Mesodermal cell (in vitro differentiated cells): ENCODE results near the gene KIF3B.
"Not testable (repeated sequence)": the region's sequence is repeated elsewhere in the genome, so short reads cannot be mapped to it uniquely, and the experiment has no call there.

Source experiments
- H3K27ac ChIP-seq: 2 replicates; pipeline ENCODE4 v1.7.0; 2013; ENCODE audit warnings: mild to moderate bottlenecking, low read depth, low read length, moderate library complexity; ENCODE audit not compliant: severe bottlenecking
- H3K36me3 ChIP-seq: 2 replicates; pipeline ENCODE4 v1.7.1; 2013; ENCODE audit warnings: mild to moderate bottlenecking, low read length, moderate library complexity; ENCODE audit not compliant: control insufficient read depth, insufficient read depth
- H3K4me1 ChIP-seq: one replicate; pipeline ENCODE4 v1.7.1; 2013; ENCODE audit warnings: mild to moderate bottlenecking, low read length; ENCODE audit not compliant: insufficient read depth, control insufficient read depth, poor library complexity, severe bottlenecking
- H3K4me3 ChIP-seq: 2 replicates; pipeline ENCODE4 v1.7.0; 2013; ENCODE audit warnings: low read length, control low read depth, mild to moderate bottlenecking; ENCODE audit not compliant: insufficient read depth, poor library complexity, severe bottlenecking; ENCODE audit errors: extremely low read depth
- H3K9me3 ChIP-seq: 2 replicates; pipeline ENCODE4 v1.7.1; 2013; ENCODE audit warnings: mild to moderate bottlenecking, low read length, moderate library complexity; ENCODE audit not compliant: control insufficient read depth
- WGBS, 2 experiments: methylation state at CpG; one replicate each; pipeline ENCODE4 v1.1.5; 2013; ENCODE audit warnings: missing lambda C conversion rate in 2 of 2; ENCODE audit not compliant: insufficient coverage in 2 of 2; 5-methylcytosine and 5-hydroxymethylcytosine counted together

KIF3B gene

DNA sequence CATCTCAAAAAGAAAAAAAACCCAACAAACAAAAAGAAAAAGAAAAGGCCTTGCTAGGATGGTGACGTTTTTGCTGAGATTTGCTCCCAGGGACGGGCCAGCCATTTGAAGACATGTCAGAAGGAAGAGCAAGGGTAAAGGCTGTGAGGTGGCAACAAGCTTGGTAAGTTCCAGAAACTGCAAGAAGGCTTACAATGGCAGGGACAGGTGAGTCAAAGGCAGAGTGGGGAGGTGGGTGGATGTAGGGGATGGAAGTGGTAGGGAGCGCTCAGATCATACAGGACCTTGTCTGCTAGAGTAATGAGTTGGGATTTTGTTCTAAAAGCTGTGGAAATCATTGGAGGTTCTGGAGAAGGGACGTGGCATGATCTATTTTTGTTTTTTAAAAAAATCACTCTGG is 4.3 kb downstream of the KIF3B start:
- Histone ChIP-seq H3K4me3 (no peak overlapping the region), H3K27ac (no peak overlapping the region), H3K9me3 (no peaks in the 10 kb centered on the region), H3K36me3 (peaks cover 31% of the 10 kb centered on the region), H3K4me1 (peaks cover 9% of the 10 kb centered on the region)
- 92 to 93% methylated on average over 4 of the region's 4 CpGs for WGBS, 2 experiments

DNA sequence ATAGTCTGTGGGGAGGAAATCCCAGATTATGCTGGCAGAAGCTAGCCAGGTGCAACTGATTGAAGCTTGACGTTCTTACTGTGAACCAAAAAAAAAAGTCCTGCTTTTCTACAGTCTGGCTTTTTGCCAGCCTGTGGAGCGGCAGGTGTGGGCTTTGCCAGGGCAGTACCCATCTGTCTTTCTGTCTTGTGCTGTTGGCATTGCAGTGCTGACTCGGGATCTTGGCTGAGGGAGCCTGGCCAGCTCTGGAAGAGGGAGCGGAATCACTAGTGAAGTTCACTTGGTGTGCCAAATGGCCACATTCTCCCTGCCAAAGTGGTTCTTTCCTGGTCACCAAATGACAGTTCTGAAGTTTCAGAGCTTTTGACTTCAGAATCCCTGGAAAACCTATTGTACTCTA is 5.0 kb downstream of the KIF3B start:
- H3K4me1 ChIP-seq, result peaks cover 9% of the 10 kb centered on the region
- no peaks in the 10 kb centered on the region for H3K9me3 ChIP-seq
- peaks cover 31% of the 10 kb centered on the region for H3K36me3 ChIP-seq
- no peak overlapping the region for H3K4me3 ChIP-seq
- H3K27ac ChIP-seq, result no peak overlapping the region
- 95 to 96% methylated on average over 4 of the region's 4 CpGs for WGBS, 2 experiments

DNA sequence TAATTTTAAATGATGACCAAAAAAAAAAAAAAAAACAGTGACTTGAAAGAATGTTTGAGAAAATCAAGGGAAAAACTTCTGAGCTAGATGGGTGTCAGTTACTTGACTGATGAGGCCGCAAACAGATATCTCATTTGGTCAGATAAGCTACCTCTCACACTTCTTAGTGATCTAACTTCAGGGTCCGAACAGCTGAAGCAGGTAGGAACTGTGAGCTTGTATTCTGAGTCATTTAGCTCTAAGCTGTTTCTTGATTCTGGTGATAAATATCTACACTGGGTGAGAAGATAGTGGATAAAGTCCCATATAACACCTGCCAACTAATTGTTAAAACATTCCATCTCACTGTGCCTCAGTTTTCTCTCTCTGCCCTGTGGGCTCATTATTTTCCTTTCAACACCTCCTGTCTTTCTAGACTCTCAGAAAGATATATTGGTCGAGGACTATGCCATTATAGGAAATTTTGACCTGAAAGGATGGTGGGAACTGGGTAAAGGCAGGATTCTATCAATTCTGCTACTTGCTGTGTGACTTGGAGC is 7.7 kb downstream of the KIF3B start:
- H3K27ac ChIP-seq, result no peak overlapping the region
- 100% methylated on average over 1 of the region's 3 CpGs; no CpG with 5 or more reads in 1 of the 2 experiments for WGBS, 2 experiments
- H3K4me1 ChIP-seq, result peaks cover 3% of the 10 kb centered on the region
- no peaks in the 10 kb centered on the region for H3K9me3 ChIP-seq
- peaks cover 33% of the 10 kb centered on the region for H3K36me3 ChIP-seq
- no peak overlapping the region for H3K4me3 ChIP-seq

DNA sequence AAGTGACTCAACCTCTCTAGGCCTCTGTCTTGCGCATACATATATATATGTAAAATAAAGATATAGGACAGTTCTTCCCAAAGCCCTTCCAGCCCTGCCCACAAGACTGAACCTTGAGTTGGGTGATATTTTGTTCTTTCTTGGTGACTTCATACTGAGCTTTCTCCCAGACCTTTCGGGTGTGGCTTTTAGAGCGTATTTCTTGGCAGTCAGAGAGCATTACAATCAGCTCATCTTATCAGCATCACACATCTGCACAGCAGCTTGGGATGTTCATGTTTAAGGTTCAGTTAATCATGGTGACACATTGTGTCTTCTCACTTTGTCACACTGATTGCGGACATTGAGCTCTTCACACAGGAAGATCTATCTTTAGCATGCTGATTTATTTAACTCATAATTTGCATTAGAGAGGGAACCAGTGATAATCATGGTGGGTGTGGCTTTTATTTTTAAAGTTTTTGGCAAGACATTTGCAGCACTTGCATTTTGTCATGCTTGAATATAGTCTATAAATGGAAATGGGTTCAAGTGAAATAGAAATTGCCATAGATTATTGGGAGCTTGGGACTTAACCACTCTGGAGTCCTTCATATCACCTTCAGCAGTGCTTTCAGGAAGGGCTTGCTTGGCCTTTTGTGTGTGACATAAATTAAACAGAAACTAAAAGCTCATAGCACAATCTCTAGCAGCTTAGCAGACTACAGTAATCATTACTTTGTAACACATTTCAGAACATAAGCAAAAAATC is 8.3 kb downstream of the KIF3B start:
- Histone ChIP-seq H3K36me3 (peaks cover 30% of the 10 kb centered on the region), H3K27ac (no peak overlapping the region), H3K4me1 (peaks cover 3% of the 10 kb centered on the region), H3K9me3 (no peaks in the 10 kb centered on the region), H3K4me3 (no peak overlapping the region)
- WGBS, 2 experiments, result 100% methylated on average over 1 of the region's 4 CpGs; no CpG with 5 or more reads in 1 of the 2 experiments

DNA sequence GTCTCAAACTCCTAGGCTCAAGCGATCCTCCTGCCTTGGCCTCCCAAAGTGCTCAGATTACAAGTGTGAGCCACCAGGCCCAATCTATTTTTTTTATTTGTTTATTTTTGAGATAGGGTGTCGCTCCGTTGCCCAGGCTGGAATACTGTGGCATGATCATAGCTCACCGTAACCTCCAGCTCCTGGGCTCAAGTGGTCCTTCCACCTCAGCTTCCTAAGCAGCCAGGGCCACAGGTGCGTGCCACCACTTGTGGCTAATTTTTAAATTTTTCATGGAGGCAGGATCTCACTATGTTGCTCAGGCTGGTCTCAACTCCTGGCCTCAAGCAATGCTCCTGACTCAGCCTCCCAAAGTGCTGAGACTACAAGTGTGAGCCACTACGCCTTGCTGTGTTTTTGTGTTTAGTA is 9.8 kb downstream of the KIF3B start:
- Histone ChIP-seq H3K9me3 (no peaks in the 10 kb centered on the region), H3K4me3 (no peak overlapping the region), H3K4me1 (peaks cover 3% of the 10 kb centered on the region), H3K27ac (no peak overlapping the region), H3K36me3 (peaks cover 20% of the 10 kb centered on the region)
- 100% methylated on average over 1 to 3 of the region's 6 CpGs for WGBS, 2 experiments

DNA sequence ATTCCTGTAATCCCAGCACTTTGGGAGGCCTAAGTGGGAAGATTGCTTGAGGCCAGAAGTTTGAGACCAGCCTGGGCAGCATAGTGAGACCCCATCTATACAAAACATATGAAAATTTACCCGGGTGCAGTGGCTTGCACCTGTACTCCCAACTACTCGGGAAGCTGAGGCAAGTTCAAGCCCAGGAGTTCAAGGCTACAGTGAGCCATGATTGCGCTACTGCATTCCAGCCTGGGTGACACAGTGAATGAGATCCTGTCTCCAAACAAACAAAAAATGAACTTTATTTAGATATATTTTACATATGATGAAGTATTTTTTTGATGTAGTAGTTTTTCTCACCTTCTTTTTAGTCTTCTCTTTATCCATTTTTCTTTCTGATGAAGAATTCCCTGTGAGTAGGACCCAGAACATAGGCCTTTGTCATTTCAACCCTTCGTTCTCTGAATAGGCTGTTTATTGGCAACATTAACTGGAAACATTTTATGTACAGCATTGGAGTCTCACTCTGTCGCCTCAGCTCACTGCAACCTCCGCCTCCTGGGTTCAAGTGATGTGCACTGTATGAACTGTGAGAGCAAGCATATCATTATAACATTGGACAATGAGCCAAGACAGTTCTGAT is 10.9 kb downstream of the KIF3B start:
- WGBS, 2 experiments, result 90 to 95% methylated on average over 3 of the region's 6 CpGs

DNA sequence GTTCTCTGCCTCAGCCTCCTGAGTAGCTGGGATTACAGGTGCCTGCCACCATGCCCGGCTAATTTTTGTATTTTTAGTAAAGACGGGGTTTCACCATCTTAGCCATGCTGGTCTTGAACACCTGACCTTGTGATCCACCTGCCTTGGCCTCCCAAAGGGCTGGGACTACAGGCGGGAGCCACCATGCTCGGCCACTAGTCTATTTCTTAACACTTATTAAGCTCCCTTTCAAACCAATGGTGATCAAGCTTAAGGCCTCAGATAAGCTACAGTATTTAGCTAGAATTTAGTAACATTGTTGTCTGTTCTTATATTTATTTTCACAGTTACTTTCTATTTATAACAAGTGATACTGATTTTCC is 11.8 kb downstream of the KIF3B start:
- WGBS, 2 experiments, result 85 to 92% methylated on average over 2 to 4 of the region's 4 CpGs
- not testable (repeated sequence) for H3K27ac ChIP-seq, H3K4me1 ChIP-seq, H3K4me3 ChIP-seq, H3K9me3 ChIP-seq
- peaks cover 11% of the 10 kb centered on the region for H3K36me3 ChIP-seq

More for the DNA sequence above, 10.9 kb downstream of the KIF3B start:
- Histone ChIP-seq H3K27ac (no peak overlapping the region), H3K36me3 (peaks cover 13% of the 10 kb centered on the region), H3K9me3 (no peaks in the 10 kb centered on the region), H3K4me3 (no peak overlapping the region), H3K4me1 (peaks cover 3% of the 10 kb centered on the region)

DNA sequence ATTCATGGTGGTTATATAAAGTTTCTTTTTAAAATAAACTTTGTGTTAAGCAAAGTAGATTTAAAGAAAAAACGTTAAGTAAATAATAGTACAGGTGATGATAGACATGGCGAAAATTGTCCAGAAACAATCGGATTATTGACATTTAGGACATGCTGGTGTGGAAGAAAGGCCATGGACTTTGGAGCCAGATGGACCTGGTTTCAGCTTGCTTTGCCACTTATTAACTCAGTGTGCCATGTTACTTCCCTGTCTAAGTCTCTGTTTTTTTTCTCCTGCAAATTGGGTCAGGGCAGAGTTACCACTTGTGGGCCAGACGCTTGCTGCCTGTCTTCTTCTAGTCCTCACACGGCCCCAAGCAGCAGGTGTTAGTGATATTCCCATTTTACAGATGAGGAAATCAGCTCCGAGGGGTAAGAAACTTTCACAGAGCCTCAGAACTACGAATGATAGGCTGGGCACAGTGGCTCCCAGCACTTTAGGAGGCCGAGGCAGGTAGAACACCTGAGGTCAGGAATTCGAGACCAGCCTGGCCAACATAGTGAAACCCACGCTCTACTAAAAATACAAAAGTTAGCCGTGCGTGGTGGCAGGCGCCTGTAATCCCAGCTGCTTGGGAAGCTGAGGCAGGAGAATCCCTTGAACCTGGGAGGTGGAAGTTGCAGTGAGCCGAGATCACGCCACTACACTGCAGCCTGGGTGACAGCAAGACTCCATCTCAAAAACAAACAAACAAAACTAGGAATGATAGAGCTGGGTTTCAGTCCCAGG is 12.4 kb downstream of the KIF3B start:
- Histone ChIP-seq H3K9me3 (no peaks in the 10 kb centered on the region), H3K36me3 (peaks cover 7% of the 10 kb centered on the region), H3K4me3 (no peak overlapping the region), H3K4me1 (peaks cover 3% of the 10 kb centered on the region), H3K27ac (no peak overlapping the region)
- 93 to 96% methylated on average over 12 to 14 of the region's 15 CpGs for WGBS, 2 experiments

DNA sequence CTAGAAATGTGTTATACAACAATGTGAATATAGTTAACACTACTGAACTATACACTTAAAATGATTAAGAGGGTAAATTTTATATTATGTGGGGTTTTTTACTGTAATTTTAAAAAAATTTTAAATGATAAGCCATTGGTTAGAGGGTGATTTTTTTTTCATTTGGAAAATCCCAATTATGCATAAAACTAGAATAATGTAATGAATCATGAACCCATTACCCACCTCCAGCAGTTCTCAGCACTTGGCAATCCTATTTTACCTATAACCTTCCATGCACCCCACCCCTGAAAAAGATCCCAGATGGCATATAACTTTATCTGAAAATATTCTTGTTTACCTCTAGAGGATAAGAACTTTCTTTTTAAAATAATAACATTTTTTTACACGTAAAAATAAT is 13.7 kb downstream of the KIF3B start:
- Histone ChIP-seq H3K4me3 (no peak overlapping the region), H3K36me3 (peaks cover 7% of the 10 kb centered on the region), H3K4me1 (no peaks in the 10 kb centered on the region), H3K9me3 (no peaks in the 10 kb centered on the region), H3K27ac (no peak overlapping the region)
- no CpG with 5 or more reads among the region's 1 CpG for WGBS, 2 experiments

DNA sequence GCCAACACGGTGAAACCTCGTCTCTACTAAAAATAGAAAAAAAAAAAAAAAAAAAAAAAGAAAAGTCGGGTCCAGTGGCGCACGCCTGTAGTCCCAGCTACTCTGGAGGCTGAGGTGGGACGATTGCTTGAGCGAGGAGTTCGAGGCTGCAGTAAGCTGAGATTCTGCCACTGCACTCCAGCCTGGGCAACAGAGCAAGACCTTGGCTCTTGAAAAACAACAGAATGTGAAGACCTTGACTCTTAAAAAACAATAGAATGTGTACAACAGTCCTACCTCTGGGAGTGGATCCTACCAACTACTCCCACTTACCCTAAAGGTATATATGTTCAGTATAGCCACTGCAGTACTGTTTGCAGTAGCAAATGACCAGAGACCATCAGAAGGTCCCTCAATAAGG is 15.1 kb downstream of the KIF3B start:
- Histone ChIP-seq H3K27ac (no peak overlapping the region), H3K9me3 (no peaks in the 10 kb centered on the region), H3K4me1 (no peaks in the 10 kb centered on the region), H3K36me3 (peaks cover 7% of the 10 kb centered on the region), H3K4me3 (no peak overlapping the region)
- 97% methylated on average over 6 of the region's 8 CpGs for WGBS, 2 experiments
